Glutamatergic neuron (in vitro differentiated cells): ENCODE data around the gene LRP1. TPM values are rescaled to one million over a fixed set of nuclear protein-coding genes. Genes with fewer than 3 reads are reported as not detected.

Experiments used
- DNase-seq: peaks from one replicate; pipeline ENCODE4 v3.0.0; 2022
- H3K27ac Mint-ChIP-seq: one replicate; pipeline ENCODE4 v1.8.0; 2020; ENCODE audit warnings: mild to moderate bottlenecking, mixed read lengths, inconsistent platforms; ENCODE audit not compliant: unreplicated experiment
- H3K27me3 Mint-ChIP-seq: one replicate; pipeline ENCODE4 v1.8.0; 2020; ENCODE audit warnings: mild to moderate bottlenecking, moderate library complexity, mixed read lengths, inconsistent platforms; ENCODE audit not compliant: unreplicated experiment
- H3K36me3 Mint-ChIP-seq: one replicate; pipeline ENCODE4 v1.8.0; 2020; ENCODE audit warnings: mild to moderate bottlenecking, mixed read lengths, inconsistent platforms; ENCODE audit not compliant: unreplicated experiment
- H3K4me1 Mint-ChIP-seq: one replicate; pipeline ENCODE4 v1.8.0; 2020; ENCODE audit warnings: mild to moderate bottlenecking, low read depth, mixed read lengths, inconsistent platforms; ENCODE audit not compliant: unreplicated experiment
- H3K4me3 Mint-ChIP-seq: one replicate; pipeline ENCODE4 v1.8.0; 2020; ENCODE audit warnings: mild to moderate bottlenecking, mixed read lengths, inconsistent platforms; ENCODE audit not compliant: unreplicated experiment
- H3K9me3 Mint-ChIP-seq: one replicate; pipeline ENCODE4 v1.8.0; 2020; ENCODE audit warnings: mild to moderate bottlenecking, moderate library complexity, mixed read lengths, inconsistent platforms; ENCODE audit not compliant: unreplicated experiment
- total RNA-seq: library from RNA; stranded (reverse); fragmentation: NEBNext Ultra II Directional; extraction: Animal tissue kit (Norgen Biotek cat#: 25700); gene quantifications from one replicate; pipeline ENCODE4 v1.2.1, GENCODE V29; 2021; ENCODE audit not compliant: unreplicated experiment
- TF ChIP-seq, protein P1 (sequence below): fragments of 200-600 bp; sonication (generic); IDR thresholded peaks from one replicate; pipeline ENCODE4 v1.5.0; 2021; ENCODE audit not compliant: partially characterized antibody, unreplicated experiment

The LRP1 gene
- total RNA-seq, 1 donor from 2014 or later: 125 TPM

GRCh38 chr12:57164454-57164853 lies 36.2 kb downstream of the LRP1 start:
- H3K36me3 Mint-ChIP-seq: peaks cover 22% of the 10 kb centered on the region
- H3K27ac Mint-ChIP-seq: no peak overlapping the region
- no peak for DNase-seq

DNA sequence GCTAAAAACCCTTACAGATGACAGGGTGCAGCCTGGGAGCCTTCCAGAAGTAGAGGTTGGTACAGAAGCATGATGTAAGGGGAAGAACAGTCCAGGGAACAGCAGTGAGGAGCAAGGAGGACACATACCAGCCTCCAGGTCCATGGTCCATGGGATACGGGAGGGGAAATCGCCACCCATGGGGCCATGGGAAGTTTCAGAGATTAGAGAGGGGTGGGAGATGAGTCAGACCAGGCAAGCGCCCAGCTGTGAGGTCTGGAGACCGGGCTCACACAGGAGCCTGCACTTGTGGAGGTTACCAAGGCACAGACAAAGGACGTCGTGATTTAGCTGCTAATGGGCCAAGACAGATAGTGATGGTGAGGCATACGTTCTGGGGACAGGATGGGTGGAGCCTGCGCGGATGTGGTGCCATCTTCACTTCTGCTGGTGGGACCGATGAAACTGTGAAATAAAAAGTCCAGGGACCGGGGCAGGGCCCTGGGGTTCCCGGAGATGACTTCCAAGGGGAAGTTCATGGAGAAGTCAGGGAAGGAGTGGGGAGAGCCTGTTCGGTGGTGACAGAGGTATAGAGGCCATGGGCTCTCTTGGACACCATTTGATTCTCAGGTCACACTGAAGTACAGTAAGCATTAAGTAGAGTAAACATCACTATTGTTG lies 36.8 kb downstream of the LRP1 start:
- H3K27me3 Mint-ChIP-seq: peaks cover 5% of the 10 kb centered on the region
- peaks cover 22% of the 10 kb centered on the region for H3K36me3 Mint-ChIP-seq
- H3K4me3 Mint-ChIP-seq: no peak overlapping the region
- no peak overlapping the region for H3K27ac Mint-ChIP-seq
- TF ChIP-seq, protein P1, sequence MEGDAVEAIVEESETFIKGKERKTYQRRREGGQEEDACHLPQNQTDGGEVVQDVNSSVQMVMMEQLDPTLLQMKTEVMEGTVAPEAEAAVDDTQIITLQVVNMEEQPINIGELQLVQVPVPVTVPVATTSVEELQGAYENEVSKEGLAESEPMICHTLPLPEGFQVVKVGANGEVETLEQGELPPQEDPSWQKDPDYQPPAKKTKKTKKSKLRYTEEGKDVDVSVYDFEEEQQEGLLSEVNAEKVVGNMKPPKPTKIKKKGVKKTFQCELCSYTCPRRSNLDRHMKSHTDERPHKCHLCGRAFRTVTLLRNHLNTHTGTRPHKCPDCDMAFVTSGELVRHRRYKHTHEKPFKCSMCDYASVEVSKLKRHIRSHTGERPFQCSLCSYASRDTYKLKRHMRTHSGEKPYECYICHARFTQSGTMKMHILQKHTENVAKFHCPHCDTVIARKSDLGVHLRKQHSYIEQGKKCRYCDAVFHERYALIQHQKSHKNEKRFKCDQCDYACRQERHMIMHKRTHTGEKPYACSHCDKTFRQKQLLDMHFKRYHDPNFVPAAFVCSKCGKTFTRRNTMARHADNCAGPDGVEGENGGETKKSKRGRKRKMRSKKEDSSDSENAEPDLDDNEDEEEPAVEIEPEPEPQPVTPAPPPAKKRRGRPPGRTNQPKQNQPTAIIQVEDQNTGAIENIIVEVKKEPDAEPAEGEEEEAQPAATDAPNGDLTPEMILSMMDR: no peak
- H3K4me1 Mint-ChIP-seq: no peaks in the 10 kb centered on the region
- DNase-seq: no peak
- H3K9me3 Mint-ChIP-seq: peaks cover 9% of the 10 kb centered on the region

More at GRCh38 chr12:57164454-57164853, 36.2 kb downstream of the LRP1 start:
- Mint-ChIP-seq H3K4me1 (no peaks in the 10 kb centered on the region), H3K4me3 (no peak overlapping the region), H3K9me3 (peaks cover 9% of the 10 kb centered on the region), H3K27me3 (peaks cover 4% of the 10 kb centered on the region)
- TF ChIP-seq, protein P1: no peak

- TF ChIP-seq, protein P1: no peak
- H3K4me3 Mint-ChIP-seq: no peak overlapping the region
- H3K27me3 Mint-ChIP-seq: peaks cover 7% of the 10 kb centered on the region
- DNase-seq: no peak
- H3K9me3 Mint-ChIP-seq: peaks cover 9% of the 10 kb centered on the region
- peaks cover 22% of the 10 kb centered on the region for H3K36me3 Mint-ChIP-seq
- no peaks in the 10 kb centered on the region for H3K4me1 Mint-ChIP-seq
- H3K27ac Mint-ChIP-seq: no peak overlapping the region
These were observed 37.5 kb downstream of the LRP1 start for GRCh38 chr12:57165741-57166140.

DNA sequence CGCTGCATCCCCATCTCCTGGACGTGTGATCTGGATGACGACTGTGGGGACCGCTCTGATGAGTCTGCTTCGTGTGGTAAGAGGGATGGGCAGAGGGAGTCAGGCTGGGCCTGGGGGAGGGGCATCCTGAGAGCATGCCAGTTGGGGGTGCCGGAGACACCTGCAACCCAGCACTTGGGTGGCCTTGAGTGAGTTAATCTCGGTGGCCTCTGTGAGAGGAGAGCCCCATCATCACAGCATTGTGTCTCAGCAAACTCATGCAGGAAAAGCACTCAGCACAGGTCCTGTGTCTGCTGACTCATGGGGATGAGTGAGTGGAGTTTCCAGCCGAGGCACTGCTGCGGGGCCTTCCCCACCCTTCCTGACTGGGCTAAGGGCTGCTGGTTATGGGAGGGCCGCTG lies 38.7 kb downstream of the LRP1 start:
- TF ChIP-seq, protein P1: no peak
- H3K9me3 Mint-ChIP-seq: peaks cover 5% of the 10 kb centered on the region
- H3K36me3 Mint-ChIP-seq: peaks cover 16% of the 10 kb centered on the region
- H3K4me3 Mint-ChIP-seq: no peak overlapping the region
- H3K27ac Mint-ChIP-seq: no peak overlapping the region
- DNase-seq: no peak
- H3K4me1 Mint-ChIP-seq: no peaks in the 10 kb centered on the region
- peaks cover 7% of the 10 kb centered on the region for H3K27me3 Mint-ChIP-seq

- H3K9me3 Mint-ChIP-seq: peaks cover 5% of the 10 kb centered on the region
- peaks cover 11% of the 10 kb centered on the region for H3K27me3 Mint-ChIP-seq
- no peak overlapping the region for H3K4me3 Mint-ChIP-seq
- TF ChIP-seq, protein P1: no peak
- no peak overlapping the region for H3K27ac Mint-ChIP-seq
- no peak for DNase-seq
- peaks cover 13% of the 10 kb centered on the region for H3K36me3 Mint-ChIP-seq
- no peaks in the 10 kb centered on the region for H3K4me1 Mint-ChIP-seq
These were observed 39.8 kb downstream of the LRP1 start for GRCh38 chr12:57168058-57168457.
